Measurements from ENCODE around the gene UQCR11. TPM values are rescaled to one million over a fixed set of nuclear protein-coding genes. Genes with fewer than 3 reads are reported as not detected.

UQCR11 gene
- total and polyA plus RNA-seq, 2 of the 8 experiments (the other 6 are each of a cell fraction or from before 2014, with no cell fraction given), result 162 to 171 TPM

GRCh38 chr19:1649706-1650649 is 44.7 kb upstream of the UQCR11 start:
- Histone ChIP-seq H3K4me3 (ENCODE audit: extremely low read depth in 1 of 4, insufficient read depth in 2 of 4, low read depth in 3 of 4, low read length in 4 of 4) (peak overlapping the region; percentile 69 to 84 (median 74); a peak in 7 of 8 replicates), H2BK120ac (replicated peaks; ENCODE audit: low read depth, low read length) (no peak overlapping the region), H3K79me2 (ENCODE audit: control insufficient read depth in 1 of 2, insufficient read depth in 2 of 2, low read length in 2 of 2) (peaks cover 0 to 54% of the 10 kb centered on the region in 2 experiments; a peak in 3 of 4 replicates), H2AK5ac (ENCODE audit: low read depth, low read length) (0 out of 2 replicates have a peak overlapping the region, but pooled peaks have one; percentile 75), H3K14ac (ENCODE audit: insufficient read length) (no peak overlapping the region), H3K4ac (replicated peaks; ENCODE audit: insufficient read length, low read depth, low read length) (no peak overlapping the region), H2BK5ac (ENCODE audit: low read depth, low read length) (0 out of 2 replicates have a peak overlapping the region, but pooled peaks have one; percentile 60), H3K9me3 (ENCODE audit: insufficient read depth in 2 of 2, low read depth in 1 of 2, low read length in 1 of 2) (no peaks in the 10 kb centered on the region), H3K79me1 (ENCODE audit: low read depth, low read length) (peaks cover 22% of the 10 kb centered on the region), H4K20me1 (replicated peaks in 1 of 2; ENCODE audit: control insufficient read depth in 1 of 2, insufficient read depth in 2 of 2, low read length in 2 of 2) (peaks cover 19 to 22% of the 10 kb centered on the region in 2 experiments), H2BK12ac (ENCODE audit: low read depth, low read length) (no peak overlapping the region), H2BK20ac (ENCODE audit: low read length) (no peak overlapping the region), H3K27me3 (replicated peaks in 1 of 4; ENCODE audit: control insufficient read depth in 3 of 4, extremely low read depth in 1 of 4, insufficient read depth in 3 of 4, low read length in 3 of 4) (no peaks in the 10 kb centered on the region), H4K91ac (replicated peaks; ENCODE audit: insufficient read length, low read length) (peak overlapping the region; percentile 15), H3K36me3 (ENCODE audit: control insufficient read depth in 2 of 4, insufficient read depth in 4 of 4, low read length in 3 of 4) (peaks cover 12 to 51% (median 37%) of the 10 kb centered on the region in 4 experiments), H3K9ac (replicated peaks in 1 of 4; ENCODE audit: extremely low read depth in 1 of 4, low read depth in 3 of 4, low read length in 3 of 4) (no peak overlapping the region; a peak in 2 of 7 replicates), H3K4me2 (ENCODE audit: insufficient read depth in 1 of 2, low read depth in 2 of 2, low read length in 2 of 2) (peak overlapping the region; percentile 70 to 72), H4K5ac (ENCODE audit: insufficient read length, low read depth, low read length) (no peak overlapping the region), H2AFZ (ENCODE audit: low read length) (no peak overlapping the region), H3K18ac (ENCODE audit: extremely low read depth, low read length) (peak overlapping the region; percentile 90), H3K23ac (ENCODE audit: insufficient read length) (no peak overlapping the region), H3K56ac (replicated peaks; ENCODE audit: insufficient read length, low read depth, low read length) (no peak overlapping the region), H3K27ac (ENCODE audit: low read depth, low read length) (peak overlapping the region; percentile 25; the same call in 1 of the 2 replicates), H2BK15ac (ENCODE audit: low read length) (no peak overlapping the region), H3K23me2 (ENCODE audit: low read depth, low read length) (peaks cover 6% of the 10 kb centered on the region; the same call in 1 of the 2 replicates), H4K8ac (ENCODE audit: extremely low read depth, insufficient read depth, low read length) (no peak overlapping the region), H3K4me1 (replicated peaks in 1 of 4; ENCODE audit: control insufficient read depth in 3 of 4, insufficient read depth in 4 of 4, low read length in 3 of 4) (peaks cover 0 to 22% (median 4%) of the 10 kb centered on the region in 4 experiments; a peak in 5 of 7 replicates)
- POLR2A ChIA-PET (ENCODE audit: partially characterized antibody), result interaction anchor here (0.7 to 4.6 kb wide), 13 partner anchors 9 to 59 kb away, joined by 3 to 27 read pairs (median 5); partner anchors contain the start of gene MBD3
- CTCF ChIA-PET (ENCODE audit: partially characterized antibody), result interaction anchor here (0.6 to 1.5 kb wide), 8 partner anchors 9 to 188 kb away, joined by 3 to 4 read pairs (median 3); no protein-coding TSS in a partner anchor
- DNase-seq (ENCODE audit: low read depth in 1 of 2, low spot score in 2 of 2) (no peak), FAIRE-seq (no peak)
- 86% methylated on average over 17 of the region's 20 CpGs; no CpG with 5 or more reads in 1 of the 2 experiments for WGBS, 2 experiments (ENCODE audit: extremely low coverage in 1 of 2, insufficient coverage in 1 of 2, insufficient read length in 1 of 2, insufficient replicate concordance in 2 of 2, low coverage in 1 of 2, low lambda C conversion rate in 2 of 2, missing lambda C conversion rate in 1 of 2)
- TF ChIP-seq ATF2 (IDR thresholded peaks at IDR 0.05; ENCODE audit: low read length) (no peak), POLR2A (IDR thresholded peaks at IDR 0.05; ENCODE audit: control extremely low read depth in 1 of 2, low read depth in 2 of 2, low read length in 2 of 2) (peak in 1 of 2 experiments; percentile 48; a peak in 1 of 3 replicates)
